GM10266 (cell line): ENCODE measurements around the gene GALM.

Source experiments
- DNase-seq: peaks from one replicate; pipeline ENCODE4 v3.0.0; 2012; ENCODE audit errors: extremely low spot score
- TF ChIP-seq, protein P1 (sequence below): IDR thresholded peaks from 2 replicates; pipeline ENCODE4 v1.5.1; 2012; ENCODE audit warnings: mild to moderate bottlenecking, low read depth; ENCODE audit not compliant: control insufficient read depth, insufficient read depth; ENCODE audit errors: missing control alignments

GALM gene

GRCh38 chr2:38743672-38744398, 77.9 kb downstream of the GALM start:
- TF ChIP-seq, protein P1, sequence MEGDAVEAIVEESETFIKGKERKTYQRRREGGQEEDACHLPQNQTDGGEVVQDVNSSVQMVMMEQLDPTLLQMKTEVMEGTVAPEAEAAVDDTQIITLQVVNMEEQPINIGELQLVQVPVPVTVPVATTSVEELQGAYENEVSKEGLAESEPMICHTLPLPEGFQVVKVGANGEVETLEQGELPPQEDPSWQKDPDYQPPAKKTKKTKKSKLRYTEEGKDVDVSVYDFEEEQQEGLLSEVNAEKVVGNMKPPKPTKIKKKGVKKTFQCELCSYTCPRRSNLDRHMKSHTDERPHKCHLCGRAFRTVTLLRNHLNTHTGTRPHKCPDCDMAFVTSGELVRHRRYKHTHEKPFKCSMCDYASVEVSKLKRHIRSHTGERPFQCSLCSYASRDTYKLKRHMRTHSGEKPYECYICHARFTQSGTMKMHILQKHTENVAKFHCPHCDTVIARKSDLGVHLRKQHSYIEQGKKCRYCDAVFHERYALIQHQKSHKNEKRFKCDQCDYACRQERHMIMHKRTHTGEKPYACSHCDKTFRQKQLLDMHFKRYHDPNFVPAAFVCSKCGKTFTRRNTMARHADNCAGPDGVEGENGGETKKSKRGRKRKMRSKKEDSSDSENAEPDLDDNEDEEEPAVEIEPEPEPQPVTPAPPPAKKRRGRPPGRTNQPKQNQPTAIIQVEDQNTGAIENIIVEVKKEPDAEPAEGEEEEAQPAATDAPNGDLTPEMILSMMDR: no peak
- no peak for DNase-seq

DNA sequence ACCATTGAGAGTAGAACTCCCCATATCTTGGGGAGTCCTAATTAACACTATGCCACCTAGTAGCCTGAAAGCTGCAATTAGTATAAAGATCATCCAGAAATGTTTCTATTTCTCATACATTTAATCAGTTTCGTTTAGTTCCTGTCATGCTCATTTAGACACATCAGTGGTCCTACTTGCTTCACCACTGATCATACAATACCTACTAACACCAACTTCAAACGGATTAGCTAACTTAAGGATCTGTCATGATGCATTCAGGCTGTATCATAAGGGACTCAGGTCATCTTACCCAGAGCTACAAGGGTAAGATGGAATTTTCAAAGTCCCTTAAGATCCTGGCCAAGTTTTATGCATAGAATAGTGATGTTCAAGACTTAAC, 78.5 kb downstream of the GALM start:
- TF ChIP-seq, protein P1: no peak
- no peak for DNase-seq

- TF ChIP-seq, protein P1: no peak
- DNase-seq: no peak
Measured at GRCh38 chr2:38745267-38745666, 79.4 kb downstream of the GALM start.

GRCh38 chr2:38747007-38747424, 81.1 kb downstream of the GALM start:
- TF ChIP-seq, protein P1: no peak
- DNase-seq: no peak

DNA sequence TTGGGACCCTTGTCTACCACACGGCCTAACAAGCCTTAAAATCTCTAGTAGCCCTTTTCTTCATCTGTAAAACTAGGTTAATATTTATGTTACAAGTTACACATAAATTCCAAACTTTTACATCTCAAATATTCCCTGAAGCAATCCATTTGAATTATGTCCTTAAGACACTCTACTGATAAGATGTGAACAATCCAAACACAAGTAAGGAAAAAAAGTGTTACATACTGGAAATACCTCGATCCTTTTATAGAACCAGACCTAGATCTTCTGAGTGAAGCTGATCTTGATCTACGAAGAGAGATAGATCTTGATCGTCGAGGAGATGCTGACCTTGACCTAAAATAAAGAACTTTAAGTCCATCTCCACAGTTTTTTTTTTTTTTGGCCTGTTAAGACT, 81.9 kb downstream of the GALM start:
- TF ChIP-seq, protein P1: no peak
- no peak for DNase-seq

DNA sequence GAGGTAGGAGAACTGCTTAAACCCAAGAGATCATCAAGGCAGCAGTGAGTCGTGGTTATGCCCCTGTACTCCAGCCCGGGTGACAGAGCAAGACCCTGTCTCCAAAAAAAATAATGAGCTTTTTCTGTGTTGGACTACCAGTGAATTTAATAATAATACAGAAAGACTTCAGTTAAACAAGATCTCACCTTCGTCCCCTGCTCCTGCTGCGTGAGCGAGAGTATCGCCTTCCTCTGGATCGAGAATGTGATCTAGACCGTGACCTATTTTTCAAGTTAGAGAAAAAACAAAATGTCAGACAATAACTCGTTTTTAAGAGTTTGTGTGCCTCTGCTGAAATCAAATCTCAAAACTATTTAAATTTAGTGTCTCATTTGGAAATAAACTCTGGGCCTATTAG, 82.5 kb downstream of the GALM start:
- TF ChIP-seq, protein P1: no peak
- no peak for DNase-seq

DNA sequence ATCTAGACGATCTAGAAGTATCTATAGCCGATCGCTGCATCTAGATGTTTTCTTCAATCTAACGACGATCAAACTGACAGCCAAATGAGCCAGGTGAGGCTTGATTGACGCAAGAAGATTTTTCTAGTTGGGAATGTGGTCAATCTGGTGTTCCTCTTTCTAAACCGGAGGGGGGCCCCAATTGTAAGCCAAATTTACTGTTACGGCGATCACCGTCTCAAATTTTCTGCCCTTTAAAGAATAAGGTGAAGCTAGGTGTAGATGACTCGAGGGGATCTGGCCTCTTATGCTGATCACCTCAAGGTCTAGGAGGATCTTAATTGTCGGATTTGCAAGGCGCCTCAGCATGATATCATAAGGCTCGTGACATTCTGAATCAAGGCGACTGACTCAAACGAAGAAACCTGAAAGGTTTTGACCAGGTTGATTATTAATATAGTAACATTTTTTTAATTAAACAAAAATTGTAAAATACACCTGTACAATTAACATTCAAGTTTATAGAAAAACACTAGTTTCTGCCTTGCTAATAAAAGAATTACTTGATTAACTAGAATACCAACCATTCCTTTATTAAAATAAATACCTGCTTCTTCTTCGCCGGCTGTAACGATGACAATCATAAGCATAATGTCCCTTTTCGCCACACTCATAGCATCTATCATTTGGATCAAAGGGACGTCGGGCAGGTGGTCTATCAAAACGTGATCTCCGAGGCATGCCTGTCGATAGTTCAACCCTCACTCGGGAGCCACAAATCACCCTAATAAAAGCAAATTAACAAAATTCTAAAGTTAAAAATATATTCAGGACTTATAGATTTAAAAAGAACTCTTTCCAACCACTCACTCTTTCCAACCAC, 83.3 kb downstream of the GALM start:
- no peak for DNase-seq

More for the DNA sequence above, 83.3 kb downstream of the GALM start:
- TF ChIP-seq, protein P1: no peak
